ENCODE data around the gene BACE1.
"Not testable (repeated sequence)": the region's sequence is repeated elsewhere in the genome, so short reads cannot be mapped to it uniquely, and the experiment has no call there.

Gene BACE1

DNA sequence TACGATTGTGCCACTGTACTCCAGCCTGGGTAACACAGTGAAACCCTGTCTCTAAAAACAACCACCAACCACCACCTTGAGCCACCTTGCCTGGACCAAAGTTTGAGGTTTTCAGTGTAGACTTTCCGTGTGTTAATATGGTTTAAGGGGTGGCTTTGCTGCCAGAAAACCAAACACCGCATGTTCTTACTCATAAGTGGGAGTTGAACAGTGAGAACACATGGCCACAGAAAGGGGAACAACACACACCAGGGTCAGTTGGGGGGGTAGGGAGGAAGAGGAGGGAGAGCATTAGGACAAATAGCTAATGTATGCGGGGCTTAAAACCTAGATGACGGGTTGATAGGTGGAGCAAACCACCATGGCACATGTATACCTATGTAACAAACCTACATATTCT is 43.9 kb downstream of the BACE1 start:
- not testable (repeated sequence) for DNase-seq

DNA sequence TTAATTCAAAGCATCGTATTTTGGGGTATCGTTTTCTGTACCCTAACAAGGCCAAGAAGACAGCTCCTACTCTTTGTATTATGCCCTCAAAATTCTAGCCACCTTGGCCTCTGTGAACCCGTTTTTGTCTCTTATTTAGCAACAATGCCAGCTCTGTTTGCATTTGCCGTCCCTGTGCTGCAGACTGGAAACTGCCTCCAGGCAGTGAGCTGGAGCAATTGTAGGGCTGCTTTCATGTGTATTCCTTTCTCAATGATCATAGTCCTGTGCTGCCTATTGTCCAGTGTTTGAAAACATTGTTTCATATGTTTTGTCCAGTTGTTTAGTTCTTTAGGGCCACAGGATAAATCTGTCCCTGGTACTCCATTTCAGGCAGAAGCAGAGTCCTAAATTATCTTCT is 44.8 kb downstream of the BACE1 start:
- DNase-seq = no peak

DNA sequence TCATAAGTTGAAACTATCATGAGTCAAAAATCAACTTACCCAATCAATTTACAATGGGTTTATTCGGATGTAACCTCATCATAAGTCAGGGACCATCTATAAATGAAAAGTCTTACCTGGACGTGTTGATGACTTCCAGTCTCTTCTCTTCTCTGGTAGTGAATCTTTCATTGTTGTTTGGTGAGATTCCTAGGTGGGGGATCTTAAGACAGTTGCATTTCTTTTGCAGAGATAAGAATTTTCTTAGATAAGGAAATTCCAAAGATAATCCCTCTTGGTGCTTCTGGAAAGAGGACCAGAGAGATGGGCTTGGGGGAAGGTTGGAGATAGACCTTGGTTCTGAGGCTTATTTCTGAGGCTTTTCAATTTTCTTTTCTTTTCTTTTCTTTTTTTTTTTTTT is 46.2 kb downstream of the BACE1 start:
- DNase-seq = no peak

- no peak for DNase-seq
Observed at GRCh38 chr11:117265745-117266144, 50.3 kb downstream of the BACE1 start.

- DNase-seq = not testable (repeated sequence)
Observed at GRCh38 chr11:117264624-117265323, 51.3 kb downstream of the BACE1 start.

GRCh38 chr11:117259417-117259816 is 56.6 kb downstream of the BACE1 start:
- DNase-seq = no peak

DNA sequence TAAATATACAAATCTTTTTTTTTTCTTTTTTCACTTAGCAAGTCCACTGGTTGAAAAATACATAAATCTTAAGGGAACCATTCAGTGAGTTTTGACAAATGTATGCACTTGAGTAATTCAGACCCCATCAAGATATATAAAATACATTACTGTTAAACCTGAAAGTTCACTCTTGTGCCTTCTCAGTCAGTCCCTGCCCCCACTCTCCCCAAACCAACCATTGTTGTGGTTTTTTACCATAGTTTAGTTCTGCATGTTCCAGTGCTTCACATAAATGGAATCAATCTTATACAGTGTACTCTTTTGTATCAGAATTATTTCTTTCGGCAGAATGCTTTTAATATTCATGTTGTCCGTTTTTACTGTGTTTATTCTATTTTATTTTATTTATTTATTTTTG is 57.5 kb downstream of the BACE1 start:
- no peak for DNase-seq

DNA sequence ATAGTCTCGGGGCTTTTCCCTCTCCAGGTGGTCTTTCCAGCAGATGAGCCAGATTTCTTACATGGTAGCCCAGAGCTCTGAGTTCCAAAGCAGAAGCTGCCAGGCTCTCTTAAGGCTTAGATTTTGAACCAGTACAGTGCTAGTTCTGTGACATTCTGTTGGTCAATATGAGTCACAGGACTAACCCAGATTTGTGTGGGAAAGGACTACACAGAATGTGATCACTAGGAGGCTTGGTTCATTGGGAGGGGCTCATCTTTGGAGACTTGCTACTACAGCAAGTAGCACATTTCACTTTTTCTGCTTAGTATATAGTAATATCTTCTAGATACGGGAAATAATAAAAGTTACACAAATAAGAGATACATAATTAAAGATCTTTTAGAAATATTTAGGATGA is 59.5 kb downstream of the BACE1 start:
- DNase-seq = no peak

DNA sequence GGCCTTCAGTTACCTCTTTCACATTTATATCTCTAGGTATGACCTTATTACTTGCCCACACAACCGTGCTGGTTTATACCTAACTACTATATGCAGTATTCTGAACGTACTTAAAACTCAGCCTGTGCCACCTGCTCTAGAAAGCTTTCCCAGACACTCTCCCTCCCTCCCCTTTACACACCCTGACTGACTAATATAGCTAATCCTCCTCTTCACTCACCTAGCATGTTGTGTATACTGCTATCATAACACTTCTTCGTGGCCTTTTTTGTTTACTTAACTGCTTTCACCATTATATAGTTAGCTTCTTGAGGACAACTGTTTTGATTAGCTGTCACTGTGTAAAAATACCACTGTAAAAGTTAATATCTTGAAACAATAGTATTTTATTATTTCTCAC is 60.1 kb downstream of the BACE1 start:
- DNase-seq = no peak

DNA sequence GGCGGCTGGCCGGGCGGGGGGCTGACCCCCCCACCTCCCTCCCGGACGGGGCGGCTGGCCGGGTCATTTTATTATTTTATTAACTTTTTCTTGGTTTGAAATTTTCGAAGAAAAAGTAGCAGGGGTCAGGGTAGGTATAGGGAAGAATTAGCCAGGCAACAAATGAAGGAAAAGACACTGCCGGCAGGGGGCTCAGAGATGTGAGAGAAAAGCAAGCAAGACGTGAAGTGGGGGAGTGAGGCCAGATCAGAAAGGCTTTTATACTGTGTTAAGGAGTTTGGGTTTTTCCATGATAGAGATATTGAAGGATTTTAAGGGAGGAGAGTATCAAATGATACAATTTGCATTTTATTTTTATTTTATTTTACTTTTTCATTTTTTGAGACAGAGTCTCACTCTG is 64.5 kb downstream of the BACE1 start:
- no peak for DNase-seq

- DNase-seq = no peak
Observed at GRCh38 chr11:117249571-117249970, 66.5 kb downstream of the BACE1 start.

DNA sequence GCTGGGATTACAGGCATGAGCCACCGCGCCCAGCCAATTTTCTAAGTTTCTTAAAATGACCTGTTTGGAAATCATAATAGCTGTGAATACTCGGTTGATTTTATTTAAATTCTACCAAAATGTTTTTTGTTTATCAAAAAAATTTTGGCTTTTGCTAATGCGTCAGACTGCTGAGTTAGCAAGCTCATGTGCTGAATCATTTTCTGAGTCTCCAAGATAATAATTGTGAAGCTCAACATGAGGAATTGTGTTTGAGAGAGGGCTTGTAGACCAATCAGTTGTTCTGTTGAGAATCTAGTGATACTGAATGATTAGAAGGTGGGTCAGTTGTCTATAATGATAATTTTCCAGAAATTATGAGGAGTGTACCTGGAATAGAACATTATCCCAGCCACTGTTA is 67.7 kb downstream of the BACE1 start:
- DNase-seq = no peak

DNA sequence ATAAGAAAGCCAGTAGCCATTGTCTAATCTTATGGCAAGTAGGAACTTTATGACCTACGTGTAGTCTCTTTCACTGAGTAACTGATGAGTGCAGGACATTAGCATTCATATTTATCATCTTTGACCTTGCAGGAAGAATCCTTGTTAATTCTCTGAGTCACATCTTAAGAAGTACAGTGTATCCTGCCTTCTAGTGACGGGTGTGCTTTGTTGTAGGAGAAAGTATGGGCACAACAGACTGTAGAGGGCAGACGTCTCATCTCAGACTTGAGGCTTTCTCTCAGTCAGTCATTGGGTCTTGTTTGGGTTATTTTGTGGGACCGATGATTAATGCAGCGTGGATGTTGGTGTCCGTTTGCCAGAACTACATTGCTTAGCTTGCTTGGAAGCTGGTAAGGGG is 76.8 kb downstream of the BACE1 start:
- no peak for DNase-seq

DNA sequence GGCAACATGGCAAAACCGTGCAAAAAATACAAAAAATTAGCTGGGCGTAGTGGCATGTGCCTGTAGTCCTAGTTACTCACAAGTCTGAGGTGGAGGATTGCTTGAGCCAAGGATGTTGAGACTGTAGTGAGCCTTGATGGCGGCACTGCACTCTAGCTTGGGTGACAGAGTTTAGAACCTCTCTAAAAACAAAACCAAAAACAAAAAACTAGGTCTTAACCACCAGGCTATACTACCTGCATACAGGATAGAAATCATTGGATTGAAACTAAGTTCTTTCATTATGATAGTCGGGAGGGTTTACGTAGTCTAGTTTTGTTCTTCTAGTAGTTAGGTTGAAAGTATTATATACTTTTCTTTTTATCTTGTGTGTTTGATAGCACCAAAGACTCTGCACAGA is 77.8 kb downstream of the BACE1 start:
- no peak for DNase-seq
